ENCODE results near the gene GPR42. TPM values are rescaled to one million over a fixed set of nuclear protein-coding genes. Genes with fewer than 3 reads are reported as not detected.
"Not testable (repeated sequence)": the region's sequence is repeated elsewhere in the genome, so short reads cannot be mapped to it uniquely, and the experiment has no call there.

The GPR42 gene
- total RNA-seq, 1 experiment from 2014 or later = not detected

- Mint-ChIP-seq H3K27me3 (ENCODE audit: insufficient read depth, unreplicated experiment) (peaks cover 4% of the 10 kb centered on the region), H3K4me1 (ENCODE audit: low read depth, unreplicated experiment) (no peaks in the 10 kb centered on the region), H3K4me3 (ENCODE audit: unreplicated experiment) (no peak overlapping the region), H3K9me3 (ENCODE audit: unreplicated experiment) (peaks cover 10% of the 10 kb centered on the region), H3K36me3 (ENCODE audit: insufficient read depth, unreplicated experiment) (no peaks in the 10 kb centered on the region), H3K27ac (ENCODE audit: unreplicated experiment) (no peak overlapping the region)
- no TSS peak for BruUV-seq (replicated peaks)
- ChIA-PET CTCF (no interaction called here), POLR2A (no interaction called here)
- no peaks in the 10 kb centered on the region for H3K9me3 ChIP-seq
- DNase-seq = no peak
- H3K36me3 ChIP-seq (ENCODE audit: control insufficient read depth, insufficient read depth, low read length) = no peaks in the 10 kb centered on the region
- H3K4me1 ChIP-seq = no peaks in the 10 kb centered on the region
- TF ChIP-seq, protein P1, sequence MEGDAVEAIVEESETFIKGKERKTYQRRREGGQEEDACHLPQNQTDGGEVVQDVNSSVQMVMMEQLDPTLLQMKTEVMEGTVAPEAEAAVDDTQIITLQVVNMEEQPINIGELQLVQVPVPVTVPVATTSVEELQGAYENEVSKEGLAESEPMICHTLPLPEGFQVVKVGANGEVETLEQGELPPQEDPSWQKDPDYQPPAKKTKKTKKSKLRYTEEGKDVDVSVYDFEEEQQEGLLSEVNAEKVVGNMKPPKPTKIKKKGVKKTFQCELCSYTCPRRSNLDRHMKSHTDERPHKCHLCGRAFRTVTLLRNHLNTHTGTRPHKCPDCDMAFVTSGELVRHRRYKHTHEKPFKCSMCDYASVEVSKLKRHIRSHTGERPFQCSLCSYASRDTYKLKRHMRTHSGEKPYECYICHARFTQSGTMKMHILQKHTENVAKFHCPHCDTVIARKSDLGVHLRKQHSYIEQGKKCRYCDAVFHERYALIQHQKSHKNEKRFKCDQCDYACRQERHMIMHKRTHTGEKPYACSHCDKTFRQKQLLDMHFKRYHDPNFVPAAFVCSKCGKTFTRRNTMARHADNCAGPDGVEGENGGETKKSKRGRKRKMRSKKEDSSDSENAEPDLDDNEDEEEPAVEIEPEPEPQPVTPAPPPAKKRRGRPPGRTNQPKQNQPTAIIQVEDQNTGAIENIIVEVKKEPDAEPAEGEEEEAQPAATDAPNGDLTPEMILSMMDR (IDR thresholded peaks at IDR 0.05; ENCODE audit: insufficient read depth in 1 of 2, low read depth in 1 of 2, low read length in 1 of 2, severe bottlenecking in 1 of 2, unreplicated experiment in 1 of 2) = no peak
- intact Hi-C loops (cut with micrococcal nuclease; ENCODE audit: unreplicated experiment) = no loop called here
- H3K27me3 ChIP-seq (replicated peaks; ENCODE audit: control insufficient read depth, insufficient read depth, low read length) = no peaks in the 10 kb centered on the region
- no peak overlapping the region for H3K4me3 ChIP-seq (ENCODE audit: low read depth, low read length)
Observed at GRCh38 chr19:35369522-35369921, 1.3 kb upstream of the GPR42 start.

DNA sequence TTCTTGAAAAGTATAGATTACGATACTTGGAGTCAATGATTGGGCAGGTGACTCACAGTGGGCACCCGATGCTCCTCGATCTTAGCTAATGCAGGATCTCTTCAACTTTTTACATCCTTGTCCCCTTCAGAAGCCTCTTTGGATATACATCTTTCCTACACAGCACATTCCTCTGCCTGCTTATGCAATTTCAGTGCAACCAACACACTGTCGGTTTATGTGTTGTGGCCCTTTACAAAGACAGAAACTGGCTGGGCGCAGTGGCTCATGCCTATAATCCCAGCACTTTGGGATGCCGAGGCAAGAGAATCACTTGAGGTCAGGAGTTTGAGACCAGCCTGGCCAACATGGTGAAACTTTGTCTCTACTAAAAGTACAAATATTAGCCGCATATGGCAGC is 2.6 kb downstream of the GPR42 start:
- POLR2A ChIA-PET = no interaction called here
- H3K4me1 Mint-ChIP-seq (ENCODE audit: low read depth, unreplicated experiment) = peaks cover 8% of the 10 kb centered on the region
- H3K4me3 Mint-ChIP-seq (ENCODE audit: unreplicated experiment) = no peak overlapping the region
- no peak overlapping the region for H3K4me3 ChIP-seq (ENCODE audit: low read depth, low read length)
- no peak overlapping the region for H3K27ac Mint-ChIP-seq (ENCODE audit: unreplicated experiment)
- intact Hi-C loops (cut with micrococcal nuclease; ENCODE audit: unreplicated experiment) = no loop called here
- DNase-seq = no peak
- peaks cover 4% of the 10 kb centered on the region for H3K27me3 Mint-ChIP-seq (ENCODE audit: insufficient read depth, unreplicated experiment)
- peaks cover 7% of the 10 kb centered on the region for H3K36me3 Mint-ChIP-seq (ENCODE audit: insufficient read depth, unreplicated experiment)
- TF ChIP-seq, protein P1 (IDR thresholded peaks at IDR 0.05; ENCODE audit: insufficient read depth in 1 of 2, low read depth in 1 of 2, low read length in 1 of 2, severe bottlenecking in 1 of 2, unreplicated experiment in 1 of 2) = no peak
- no TSS peak for BruUV-seq (replicated peaks)
- no peaks in the 10 kb centered on the region for H3K4me1 ChIP-seq
- peaks cover 35% of the 10 kb centered on the region for H3K9me3 Mint-ChIP-seq (ENCODE audit: unreplicated experiment)
- H3K36me3 ChIP-seq (ENCODE audit: control insufficient read depth, insufficient read depth, low read length) = no peaks in the 10 kb centered on the region
- CTCF ChIA-PET = no interaction called here
- no peaks in the 10 kb centered on the region for H3K9me3 ChIP-seq
- no peaks in the 10 kb centered on the region for H3K27me3 ChIP-seq (replicated peaks; ENCODE audit: control insufficient read depth, insufficient read depth, low read length)

DNA sequence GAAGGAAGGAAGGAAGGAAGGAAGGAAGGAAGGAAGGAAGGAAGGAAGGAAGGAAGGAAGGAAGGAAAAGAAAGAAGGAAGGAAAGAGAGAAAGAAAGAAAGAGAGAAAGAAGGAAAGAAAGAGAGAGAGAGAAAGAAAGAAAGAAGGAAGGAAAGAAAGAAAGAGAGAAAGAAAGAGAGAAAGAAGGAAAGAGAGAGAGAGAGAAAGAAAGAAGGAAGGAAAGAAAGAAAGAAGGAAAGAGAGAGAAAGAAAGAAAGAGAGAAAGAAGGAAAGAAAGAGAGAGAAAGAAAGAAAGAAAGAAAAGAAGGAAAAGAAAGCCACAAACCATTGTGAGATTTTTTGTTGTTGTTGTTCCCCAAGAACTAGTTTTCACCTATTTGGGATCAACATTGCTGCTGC is 3.2 kb downstream of the GPR42 start:
- H3K36me3 ChIP-seq (ENCODE audit: control insufficient read depth, insufficient read depth, low read length); POLR2A ChIA-PET; H3K4me1 ChIP-seq; BruUV-seq (replicated peaks); H3K9me3 ChIP-seq; H3K27me3 ChIP-seq (replicated peaks; ENCODE audit: control insufficient read depth, insufficient read depth, low read length); H3K36me3 Mint-ChIP-seq (ENCODE audit: insufficient read depth, unreplicated experiment); H3K27ac Mint-ChIP-seq (ENCODE audit: unreplicated experiment); intact Hi-C loops (cut with micrococcal nuclease; ENCODE audit: unreplicated experiment); DNase-seq; H3K27me3 Mint-ChIP-seq (ENCODE audit: insufficient read depth, unreplicated experiment); H3K4me3 ChIP-seq (ENCODE audit: low read depth, low read length); H3K4me3 Mint-ChIP-seq (ENCODE audit: unreplicated experiment); H3K4me1 Mint-ChIP-seq (ENCODE audit: low read depth, unreplicated experiment): not testable (repeated sequence)
- peaks cover 35% of the 10 kb centered on the region for H3K9me3 Mint-ChIP-seq (ENCODE audit: unreplicated experiment)
- CTCF ChIA-PET = interaction anchor here (0.6 kb wide), 1 partner anchor 535 kb away, joined by 3 read pairs; no protein-coding TSS in a partner anchor

All from Caco-2 (cell line).